Smooth muscle cell (in vitro differentiated cells): Measurements from ENCODE around the gene ADAMTS20. TPM values are rescaled to one million over a fixed set of nuclear protein-coding genes. Genes with fewer than 3 reads are reported as not detected.

Experiments used
- DNase-seq: peaks from one replicate; lab custom pipeline; 2025; ENCODE audit not compliant: unreplicated experiment; lab: John Stamatoyannopoulos, UW
- H2AFZ ChIP-seq: fragments of 200-600 bp; sonication (generic); 2 replicates; pipeline ENCODE4 v1.6.0; 2016; ENCODE audit warnings: antibody characterized with exemption, low read depth, mild to moderate bottlenecking
- H3F3A ChIP-seq: fragments of 200-600 bp; sonication (generic); 2 replicates; pipeline ENCODE4 v1.6.0; 2017; ENCODE audit warnings: antibody characterized with exemption, low read depth
- H3K27ac ChIP-seq: fragments of 200-600 bp; sonication (generic); 2 replicates; pipeline ENCODE4 v1.5.1; 2016; ENCODE audit warnings: low read depth, mild to moderate bottlenecking
- H3K27me3 ChIP-seq: fragments of 200-600 bp; sonication (generic); 2 replicates; pipeline ENCODE4 v1.6.1; 2016; ENCODE audit warnings: low read depth, mild to moderate bottlenecking
- H3K36me3 ChIP-seq: fragments of 200-600 bp; sonication (generic); 2 replicates; pipeline ENCODE4 v1.5.1; 2016; ENCODE audit warnings: low read depth
- H3K4me1 ChIP-seq: fragments of 200-600 bp; sonication (generic); 2 replicates; pipeline ENCODE4 v1.5.1; 2016; ENCODE audit warnings: low read depth
- H3K4me2 ChIP-seq: fragments of 200-600 bp; sonication (generic); 2 replicates; pipeline ENCODE4 v1.6.0; 2016; ENCODE audit warnings: mild to moderate bottlenecking
- H3K4me3 ChIP-seq: fragments of 200-600 bp; sonication (generic); 2 replicates; pipeline ENCODE4 v1.5.1; 2016; ENCODE audit warnings: mild to moderate bottlenecking
- H3K79me2 ChIP-seq: fragments of 200-600 bp; sonication (generic); 2 replicates; pipeline ENCODE4 v1.6.0; 2016; ENCODE audit warnings: low read depth, mild to moderate bottlenecking
- H3K9ac ChIP-seq: fragments of 200-600 bp; sonication (generic); 2 replicates; pipeline ENCODE4 v1.6.0; 2016; ENCODE audit warnings: low read depth
- H3K9me3 ChIP-seq: fragments of 200-600 bp; sonication (generic); replicated peaks from 2 replicates; pipeline ENCODE4 v1.5.1; 2016; ENCODE audit warnings: low read depth
- H4K20me1 ChIP-seq: fragments of 200-600 bp; sonication (generic); 2 replicates; pipeline ENCODE4 v1.6.0; 2016; ENCODE audit warnings: low read depth
- WGBS: methylation state at CpG from one replicate; pipeline ENCODE4 v1.1.7; 2016; ENCODE audit warnings: low lambda C conversion rate; 5-methylcytosine and 5-hydroxymethylcytosine counted together
- polyA plus RNA-seq: library from polyadenylated mRNA; unstranded; fragments of >200 nt; fragmentation: Nextera tagmentation; extraction: Ambion mirVana; gene quantifications from 2 replicates; pipeline ENCODE4 v1.2.1, GENCODE V29; 2016
- total RNA-seq: library from RNA; depleted of rRNA; stranded (reverse); fragments of >200 nt; gene quantifications from 2 replicates; pipeline ENCODE4 v1.2.3, GENCODE V29; 2014
- TF ChIP-seq, protein P1 (sequence below): fragments of 200-600 bp; sonication (generic); IDR thresholded peaks from 2 replicates; pipeline ENCODE4 v1.5.1; 2017; ENCODE audit warnings: borderline replicate concordance, mild to moderate bottlenecking, antibody characterized with exemption; ENCODE audit not compliant: insufficient read depth, poor library complexity, severe bottlenecking

Gene ADAMTS20
- total and polyA plus RNA-seq, 2 experiments from 2014 or later, result 1.4 to 4.2 TPM

- TF ChIP-seq, protein P1, sequence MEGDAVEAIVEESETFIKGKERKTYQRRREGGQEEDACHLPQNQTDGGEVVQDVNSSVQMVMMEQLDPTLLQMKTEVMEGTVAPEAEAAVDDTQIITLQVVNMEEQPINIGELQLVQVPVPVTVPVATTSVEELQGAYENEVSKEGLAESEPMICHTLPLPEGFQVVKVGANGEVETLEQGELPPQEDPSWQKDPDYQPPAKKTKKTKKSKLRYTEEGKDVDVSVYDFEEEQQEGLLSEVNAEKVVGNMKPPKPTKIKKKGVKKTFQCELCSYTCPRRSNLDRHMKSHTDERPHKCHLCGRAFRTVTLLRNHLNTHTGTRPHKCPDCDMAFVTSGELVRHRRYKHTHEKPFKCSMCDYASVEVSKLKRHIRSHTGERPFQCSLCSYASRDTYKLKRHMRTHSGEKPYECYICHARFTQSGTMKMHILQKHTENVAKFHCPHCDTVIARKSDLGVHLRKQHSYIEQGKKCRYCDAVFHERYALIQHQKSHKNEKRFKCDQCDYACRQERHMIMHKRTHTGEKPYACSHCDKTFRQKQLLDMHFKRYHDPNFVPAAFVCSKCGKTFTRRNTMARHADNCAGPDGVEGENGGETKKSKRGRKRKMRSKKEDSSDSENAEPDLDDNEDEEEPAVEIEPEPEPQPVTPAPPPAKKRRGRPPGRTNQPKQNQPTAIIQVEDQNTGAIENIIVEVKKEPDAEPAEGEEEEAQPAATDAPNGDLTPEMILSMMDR, result no peak
- no peak overlapping the region for H3K27ac ChIP-seq
Observed at GRCh38 chr12:43325786-43326185, 226.2 kb downstream of the ADAMTS20 start.

DNA sequence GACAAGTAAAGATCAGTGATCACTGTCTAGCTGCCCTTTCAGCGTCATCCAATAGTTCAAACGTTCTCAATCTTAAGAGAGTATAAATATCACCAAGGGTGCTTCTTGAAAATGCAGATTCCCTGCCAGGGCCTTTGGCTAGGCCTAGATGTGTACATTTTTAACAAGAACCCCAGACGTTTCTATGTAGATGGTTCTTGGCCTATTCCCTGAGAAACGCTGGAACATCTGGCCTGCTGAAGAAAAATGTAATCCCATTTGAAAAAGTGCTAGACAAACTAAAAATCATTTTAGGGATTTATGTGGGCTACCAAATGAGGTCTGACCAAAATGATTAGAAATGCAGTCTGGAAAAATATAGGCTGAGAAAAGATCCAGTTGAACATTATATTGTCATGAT, 231.7 kb downstream of the ADAMTS20 start:
- Histone ChIP-seq H4K20me1 (no peaks in the 10 kb centered on the region), H2AFZ (no peak overlapping the region), H3K4me3 (no peak overlapping the region), H3K79me2 (no peaks in the 10 kb centered on the region), H3K4me1 (no peaks in the 10 kb centered on the region), H3K9ac (no peak overlapping the region), H3K4me2 (no peak overlapping the region), H3F3A (no peaks in the 10 kb centered on the region), H3K9me3 (no peaks in the 10 kb centered on the region), H3K27me3 (no peaks in the 10 kb centered on the region), H3K36me3 (no peaks in the 10 kb centered on the region), H3K27ac (no peak overlapping the region)
- DNase-seq, result no peak
- 81% methylated on average over 4 of the region's 4 CpGs for WGBS
- TF ChIP-seq, protein P1, result no peak

More at GRCh38 chr12:43325786-43326185, 226.2 kb downstream of the ADAMTS20 start:
- WGBS, result 85% methylated on average over 5 of the region's 5 CpGs
- no peak overlapping the region for H3K4me3 ChIP-seq
- no peaks in the 10 kb centered on the region for H3K4me1 ChIP-seq
- H2AFZ ChIP-seq, result no peak overlapping the region
- no peaks in the 10 kb centered on the region for H3F3A ChIP-seq
- H3K79me2 ChIP-seq, result no peaks in the 10 kb centered on the region
- H3K9me3 ChIP-seq, result no peaks in the 10 kb centered on the region
- no peak overlapping the region for H3K4me2 ChIP-seq
- no peaks in the 10 kb centered on the region for H3K27me3 ChIP-seq
- H3K36me3 ChIP-seq, result no peaks in the 10 kb centered on the region
- no peak overlapping the region for H3K9ac ChIP-seq
- H4K20me1 ChIP-seq, result no peaks in the 10 kb centered on the region
- no peak for DNase-seq

GRCh38 chr12:43318021-43318420, 234.0 kb downstream of the ADAMTS20 start:
- 94% methylated on average over 4 of the region's 4 CpGs for WGBS
- Histone ChIP-seq H3K4me3 (no peak overlapping the region), H3K27ac (no peak overlapping the region), H3K9me3 (no peaks in the 10 kb centered on the region), H2AFZ (no peak overlapping the region), H3K4me1 (peaks cover 2% of the 10 kb centered on the region), H3K9ac (no peak overlapping the region), H4K20me1 (no peaks in the 10 kb centered on the region), H3K79me2 (no peaks in the 10 kb centered on the region), H3K27me3 (no peaks in the 10 kb centered on the region), H3K36me3 (no peaks in the 10 kb centered on the region), H3F3A (no peaks in the 10 kb centered on the region), H3K4me2 (no peak overlapping the region)
- no peak for DNase-seq
- TF ChIP-seq, protein P1, result no peak

DNA sequence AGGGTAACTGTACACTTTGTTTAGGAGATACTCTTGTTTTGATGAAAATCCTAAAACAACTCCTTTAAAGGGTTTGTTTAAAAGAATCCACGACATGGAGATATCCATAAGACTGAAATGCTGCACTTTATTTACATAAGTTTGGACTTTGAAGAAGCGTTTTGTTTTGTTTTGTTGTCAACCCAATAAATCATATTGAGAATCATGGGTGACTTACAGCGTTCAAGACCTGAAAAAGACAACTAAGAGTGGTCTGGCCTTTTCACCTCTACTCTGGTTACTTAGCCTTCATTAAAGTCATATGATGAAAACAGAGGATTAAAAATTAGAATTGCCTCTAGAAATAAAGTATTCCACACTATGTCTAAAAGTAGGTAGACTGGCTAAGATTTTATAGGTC, 234.8 kb downstream of the ADAMTS20 start:
- Histone ChIP-seq H3K9ac (no peak overlapping the region), H4K20me1 (no peaks in the 10 kb centered on the region), H3K9me3 (no peaks in the 10 kb centered on the region), H3K4me3 (no peak overlapping the region), H3K36me3 (no peaks in the 10 kb centered on the region), H3K4me2 (peak overlapping the region; percentile 19), H3K27ac (peak overlapping the region; percentile 57), H3F3A (no peaks in the 10 kb centered on the region), H3K4me1 (peaks cover 4% of the 10 kb centered on the region), H3K79me2 (no peaks in the 10 kb centered on the region), H3K27me3 (no peaks in the 10 kb centered on the region), H2AFZ (peak overlapping the region; percentile 72)
- TF ChIP-seq, protein P1, result no peak
- no peak for DNase-seq
- 36% methylated on average over 3 of the region's 3 CpGs for WGBS
